IMR-90 (cell line): Measurements from ENCODE around the gene COA5. TPM values are rescaled to one million over a fixed set of nuclear protein-coding genes. Genes with fewer than 3 reads are reported as not detected.

Experiments
- ATAC-seq: fragments of 200-7000 bp; cut with Tn5 transposase; 2 replicates; pipeline ENCODE4 v1.9.1; 2020; ENCODE audit warnings: low read depth, mild to moderate bottlenecking, moderate library complexity
- Bru-seq: library from RNA; stranded (reverse); fragments of 400-500 nt; gene quantifications from one replicate; lab custom pipeline; 2021; lab: Mats Ljungman, UMichigan
- BruChase-seq, 2 experiments: library from RNA; stranded (reverse); fragments of 400-500 nt; gene quantifications; one replicate each; lab custom pipeline; 2021; lab: Mats Ljungman, UMichigan
- BruUV-seq: library from RNA; stranded (reverse); fragments of 400-500 nt; replicated peaks from 2 replicates; lab custom pipeline; 2021; lab: Mats Ljungman, UMichigan
- CTCF ChIA-PET: fragments of 300-600 bp; formaldehyde crosslinking; extraction: SDS; loops from one replicate; lab custom pipeline; 2021; ENCODE audit warnings: antibody characterized with exemption; lab: Yijun Ruan, JAX
- POLR2A ChIA-PET: fragments of 300-600 bp; sonication (Branson Sonifier 250); formaldehyde crosslinking; loops from one replicate; lab custom pipeline; 2022; ENCODE audit warnings: antibody characterized with exemption; ENCODE audit not compliant: unreplicated experiment; lab: Charles Lee
- DNase-seq: peaks from one replicate; pipeline ENCODE4 v3.0.0; 2013
- H2AFZ ChIP-seq: replicated peaks from 2 replicates; pipeline ENCODE3; 2013; ENCODE audit warnings: low read length, mild to moderate bottlenecking; ENCODE audit not compliant: poor library complexity
- H2AK5ac ChIP-seq: 2 replicates; pipeline ENCODE4 v1.6.1; 2013; ENCODE audit warnings: low read depth, low read length, inconsistent platforms
- H2AK9ac ChIP-seq: replicated peaks from 2 replicates; pipeline ENCODE3; 2013; ENCODE audit warnings: mild to moderate bottlenecking, low read depth, low read length, moderate library complexity; ENCODE audit not compliant: poor library complexity
- H2BK120ac ChIP-seq: 2 replicates; pipeline ENCODE4 v1.6.1; 2013; ENCODE audit warnings: low read depth, low read length, inconsistent platforms
- H2BK15ac ChIP-seq: 3 replicates; pipeline ENCODE4 v1.6.1; 2013; ENCODE audit warnings: low read depth, low read length, inconsistent platforms
- H2BK20ac ChIP-seq: 2 replicates; pipeline ENCODE4 v1.6.1; 2013; ENCODE audit warnings: low read depth, mild to moderate bottlenecking, inconsistent platforms, low read length, moderate library complexity
- H2BK5ac ChIP-seq: 2 replicates; pipeline ENCODE4 v1.6.1; 2013; ENCODE audit warnings: mild to moderate bottlenecking, low read depth, low read length, inconsistent platforms; ENCODE audit not compliant: poor library complexity, severe bottlenecking
- H3K14ac ChIP-seq: replicated peaks from 2 replicates; pipeline ENCODE4 v1.6.1; 2013; ENCODE audit warnings: low read depth, low read length, inconsistent platforms
- H3K18ac ChIP-seq: 2 replicates; pipeline ENCODE4 v1.6.1; 2013; ENCODE audit warnings: low read depth, low read length, control low read depth
- H3K23ac ChIP-seq: 2 replicates; pipeline ENCODE4 v1.6.1; 2013; ENCODE audit warnings: low read depth, low read length, inconsistent platforms
- H3K27ac ChIP-seq: 2 replicates; pipeline ENCODE4 v1.5.1; 2013; ENCODE audit warnings: mild to moderate bottlenecking, control low read depth, low read length; ENCODE audit not compliant: insufficient read depth
- H3K27me3 ChIP-seq: 2 replicates; pipeline ENCODE4 v1.6.1; 2013; ENCODE audit warnings: low read length; ENCODE audit not compliant: control insufficient read depth, insufficient read depth
- H3K36me3 ChIP-seq: 2 replicates; pipeline ENCODE4 v1.6.1; 2013; ENCODE audit warnings: low read length, mixed read lengths; ENCODE audit not compliant: control insufficient read depth, insufficient read depth
- H3K4ac ChIP-seq: 2 replicates; pipeline ENCODE4 v1.6.1; 2013; ENCODE audit warnings: low read depth, low read length, inconsistent platforms
- H3K4me1 ChIP-seq: 2 replicates; pipeline ENCODE4 v1.6.1; 2013; ENCODE audit warnings: low read length, mixed read lengths; ENCODE audit not compliant: control insufficient read depth, insufficient read depth
- H3K4me2 ChIP-seq: 2 replicates; pipeline ENCODE4 v1.6.1; 2013; ENCODE audit warnings: low read depth, mild to moderate bottlenecking, control low read depth, low read length, moderate library complexity
- H3K4me3 ChIP-seq: 2 replicates; pipeline ENCODE4 v1.5.1; 2013; ENCODE audit warnings: low read depth, mild to moderate bottlenecking, control low read depth, low read length, moderate library complexity; ENCODE audit not compliant: insufficient read depth
- H3K56ac ChIP-seq: 2 replicates; pipeline ENCODE4 v1.6.1; 2013; ENCODE audit warnings: low read length, inconsistent platforms; ENCODE audit not compliant: insufficient read depth; ENCODE audit errors: extremely low read depth
- H3K79me1 ChIP-seq, 2 experiments: 2 replicates each; pipeline ENCODE4 v1.6.1; 2013; ENCODE audit warnings: low read length in 2 of 2, inconsistent platforms in 1 of 2, low read depth in 1 of 2
- H3K9ac ChIP-seq: 2 replicates; pipeline ENCODE4 v1.6.1; 2013; ENCODE audit warnings: low read depth, low read length, control low read depth
- H3K9me1 ChIP-seq: 2 replicates; pipeline ENCODE4 v1.6.1; 2013; ENCODE audit warnings: low read length, inconsistent platforms; ENCODE audit not compliant: insufficient read depth
- H3K9me3 ChIP-seq: 2 replicates; pipeline ENCODE4 v1.6.1; 2013; ENCODE audit warnings: low read length; ENCODE audit not compliant: control insufficient read depth, insufficient read depth
- H4K20me1 ChIP-seq: 2 replicates; pipeline ENCODE4 v1.6.1; 2013; ENCODE audit warnings: low read length, inconsistent platforms; ENCODE audit not compliant: insufficient read depth
- H4K5ac ChIP-seq: 2 replicates; pipeline ENCODE4 v1.6.1; 2013; ENCODE audit warnings: mild to moderate bottlenecking, low read depth, low read length, control low read depth
- H4K8ac ChIP-seq, 2 experiments: 2 replicates each; pipeline ENCODE4 v1.6.1; 2013; ENCODE audit warnings: low read depth in 2 of 2, low read length in 2 of 2, control low read depth in 1 of 2, inconsistent platforms in 1 of 2
- H4K91ac ChIP-seq: 2 replicates; pipeline ENCODE4 v1.6.1; 2013; ENCODE audit warnings: low read depth, low read length, inconsistent platforms; ENCODE audit not compliant: insufficient read depth
- BHLHE40 ChIP-seq: fragments of 150-350 bp; IDR thresholded peaks from 2 replicates; pipeline ENCODE4 v1.6.1; 2016; ENCODE audit warnings: mild to moderate bottlenecking, low read depth, low read length
- CHD1 ChIP-seq: IDR thresholded peaks from 2 replicates; pipeline ENCODE4 v1.6.1; 2012; ENCODE audit warnings: low read depth, low read length, improper control_type of control experiment
- FOS ChIP-seq: fragments of 150-350 bp; IDR thresholded peaks from 2 replicates; pipeline ENCODE4 v1.6.1; 2016; ENCODE audit warnings: low read depth, low read length
- MAFK ChIP-seq: IDR thresholded peaks from 2 replicates; pipeline ENCODE4 v1.6.1; 2012; ENCODE audit warnings: low read depth, low read length, improper control_type of control experiment
- MAZ ChIP-seq: IDR thresholded peaks from 2 replicates; pipeline ENCODE4 v1.6.1; 2012; ENCODE audit warnings: low read depth, mild to moderate bottlenecking, low read length, improper control_type of control experiment, moderate library complexity, borderline replicate concordance
- MXI1 ChIP-seq: IDR thresholded peaks from 2 replicates; pipeline ENCODE4 v1.6.1; 2012; ENCODE audit warnings: low read depth, mild to moderate bottlenecking, low read length, moderate library complexity, borderline replicate concordance
- NFE2L2 ChIP-seq: fragments of 150-350 bp; IDR thresholded peaks from 2 replicates; pipeline ENCODE4 v1.6.1; 2016; ENCODE audit warnings: low read depth, mild to moderate bottlenecking, low read length
- POLR2A ChIP-seq: IDR thresholded peaks from 2 replicates; pipeline ENCODE4 v1.6.1; 2012; ENCODE audit warnings: mild to moderate bottlenecking, low read depth, low read length
- RCOR1 ChIP-seq: IDR thresholded peaks from 2 replicates; pipeline ENCODE4 v1.6.1; 2012; ENCODE audit warnings: mild to moderate bottlenecking, low read length, improper control_type of control experiment; ENCODE audit not compliant: insufficient replicate concordance
- WGBS, 2 experiments: methylation state at CpG; one replicate each; pipeline versions ENCODE4 v1.1.5 to v1.1.7; 2013; ENCODE audit warnings: missing lambda C conversion rate in 2 of 2; ENCODE audit not compliant: insufficient read length in 1 of 2; ENCODE audit errors: extremely low coverage in 2 of 2; 5-methylcytosine and 5-hydroxymethylcytosine counted together
- dilution Hi-C: fragments of 300-500 bp; cut with HindIII; formaldehyde crosslinking; loops from one replicate; pipeline ENCODE4 v1.14.3; 2018; ENCODE audit warnings: low sequenced_read_pairs; ENCODE audit not compliant: unreplicated experiment
- in situ Hi-C: fragments of 300-500 bp; cut with MboI; formaldehyde crosslinking; loops from 3 replicates; pipeline ENCODE4 v1.14.3; 2019; ENCODE audit warnings: low sequenced_read_pairs, inconsistent platforms, mixed read lengths
- intact Hi-C: fragments of 100-400 bp; cut with micrococcal nuclease; formaldehyde crosslinking; loops from 2 replicates; pipeline ENCODE4 v1.10.0; 2022
- long read RNA-seq: library from polyadenylated mRNA; unstranded; transcript quantifications from one replicate; pipeline ENCODE4 v2.0.0, GENCODE V29; 2021; ENCODE audit not compliant: unreplicated experiment
- polyA plus RNA-seq, 3 experiments: library from polyadenylated mRNA; depleted of rRNA; stranded (reverse); fragments of >200 nt; gene quantifications; 2 replicates each; pipeline ENCODE4 v1.2.3, GENCODE V29; 2012; ENCODE audit warnings: low replicate concordance in 1 of 3
- total RNA-seq: library from RNA; depleted of rRNA; stranded (reverse); fragments of >200 nt; gene quantifications from 2 replicates; pipeline ENCODE4 v1.2.3, GENCODE V29; 2012; rRNA removed
- TF ChIP-seq, protein P1 (sequence below): conservative IDR thresholded peaks from 2 replicates; pipeline ENCODE4 v1.5.1; 2012; ENCODE audit warnings: mild to moderate bottlenecking, low read depth, low read length, improper control_type of control experiment

COA5 gene, protein sequence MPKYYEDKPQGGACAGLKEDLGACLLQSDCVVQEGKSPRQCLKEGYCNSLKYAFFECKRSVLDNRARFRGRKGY
- total RNA-seq (8.4 and 16.4 TPM in 2 replicates), polyA plus RNA-seq (2012; rRNA removed) (10.1 and 14.2 TPM in 2 replicates), Bru-seq, nascent RNA (percentile 74 among the genes with signal in this experiment), BruChase-seq, experiment 1, labeled RNA remaining after a 6-hour chase (percentile 69 among the genes with signal in this experiment), BruChase-seq, experiment 2, labeled RNA remaining after a 2-hour chase (percentile 77 among the genes with signal in this experiment)
- 7.7 and 10.4 TPM in 2 replicates for polyA plus RNA-seq (2012; cell fraction: cytosol; rRNA removed)
- 3.6 and 26.9 TPM in 2 replicates for polyA plus RNA-seq (2012; cell fraction: nucleus; rRNA removed; ENCODE audit: low replicate concordance)
- long read RNA-seq, transcript COA5-201 (3 exons, 1,754 nt): major isoform, 20 of 34 reads
- long read RNA-seq, transcript COA5-204 (2 exons, 958 nt): minor isoform, 6 of 34 reads
- long read RNA-seq, partial matches to known transcripts: 4 of 34 reads
- long read RNA-seq, other reads (novel, unspliced or antisense): 4 of 34 reads

DNA sequence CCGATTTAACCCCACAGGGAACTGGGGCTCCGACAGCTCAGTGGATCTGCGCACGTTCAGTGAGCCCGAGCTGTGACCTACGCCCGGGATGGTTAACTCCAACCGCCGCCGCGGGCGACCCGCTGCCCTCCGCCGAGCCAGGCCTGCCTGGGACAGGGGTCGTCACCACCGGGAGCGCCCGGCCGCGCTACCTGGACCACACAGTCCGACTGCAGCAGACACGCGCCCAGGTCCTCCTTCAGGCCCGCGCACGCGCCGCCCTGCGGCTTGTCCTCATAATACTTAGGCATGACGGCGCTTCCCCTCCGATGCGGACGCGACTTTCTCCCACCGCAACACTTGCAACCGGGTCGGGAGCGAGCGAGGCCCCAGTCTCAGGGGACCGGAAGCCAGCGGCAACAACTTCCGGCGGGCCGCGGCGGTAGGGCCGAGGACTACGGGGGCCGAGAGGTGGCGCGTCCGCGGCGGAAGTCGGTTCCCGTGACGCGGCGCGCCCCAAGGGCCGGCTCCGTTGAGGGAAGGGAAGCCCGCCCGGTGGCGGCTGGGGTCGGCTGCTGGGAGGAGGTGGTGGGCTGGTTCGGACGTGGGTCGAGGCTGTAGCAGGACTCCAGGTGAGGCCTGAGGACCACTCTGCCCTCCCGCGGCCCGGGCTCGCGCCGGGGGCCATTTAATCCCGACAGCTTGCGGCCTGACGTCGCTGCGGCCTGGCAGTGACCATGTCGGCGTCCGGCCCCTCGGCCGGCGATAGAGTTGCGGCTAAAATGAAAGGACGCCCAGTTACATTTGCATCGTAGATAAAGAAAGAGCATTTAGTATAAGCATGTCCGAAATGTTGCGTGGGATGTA lies at the start of gene COA5, which contains the start of gene UNC50:
TSS of gene COA5 (minus strand) at position 397 of the 846 bp plus-strand sequence. CDS start at position 290, 107 bp downstream.
TSS of gene UNC50 (plus strand) at position 474 of the 846 bp plus-strand sequence. CDS start 1,171 bp downstream, outside the sequence.
- POLR2A ChIA-PET: no interaction called here
- H2AFZ ChIP-seq: peak within 1 kb of the TSS; percentile 100
- ATAC-seq (peak; percentile 91), DNase-seq (peak; percentile 91)
- H3K23ac ChIP-seq: peak within 1 kb of the TSS; percentile 98
- H3K4me3 ChIP-seq: peak within 1 kb of the TSS; percentile 93
- peak within 1 kb of the TSS; percentile 84 to 99 for H4K8ac ChIP-seq
- H2BK5ac ChIP-seq: peak within 1 kb of the TSS; percentile 82
- no TSS peak for BruUV-seq
- peaks cover 12% of the 10 kb centered on the region for H3K4me1 ChIP-seq
- H2BK20ac ChIP-seq: no peak within 1 kb of the TSS
- peaks cover 55 to 68% of the 10 kb centered on the region in 2 experiments for H3K79me1 ChIP-seq
- peak within 1 kb of the TSS; percentile 99 for H3K14ac ChIP-seq
- H3K9ac ChIP-seq: peak within 1 kb of the TSS; percentile 96
- H3K56ac ChIP-seq: peak within 1 kb of the TSS; percentile 86
- dilution Hi-C loops (no loop called here), in situ Hi-C loops (no loop called here), intact Hi-C loops (loop anchor here (2.0 to 10.0 kb wide), 2 partner anchors 164 to 196 kb away; partner anchors contain the start of gene INPP4A)
- peaks cover 8% of the 10 kb centered on the region; the same call in 1 of the 2 replicates for H4K20me1 ChIP-seq
- H2BK120ac ChIP-seq: peak within 1 kb of the TSS; percentile 41
- no peaks in the 10 kb centered on the region for H3K9me3 ChIP-seq
- peaks cover 6% of the 10 kb centered on the region; the same call in 1 of the 2 replicates for H3K9me1 ChIP-seq
- peak within 1 kb of the TSS; percentile 90 for H4K5ac ChIP-seq
- H2AK9ac ChIP-seq: peak within 1 kb of the TSS; percentile 97
- H3K27me3 ChIP-seq: no peaks in the 10 kb centered on the region
- H4K91ac ChIP-seq: peak within 1 kb of the TSS; percentile 95
- peak within 1 kb of the TSS; percentile 95 for H3K4me2 ChIP-seq
- 0% methylated on average over 26 of the region's 93 CpGs; no CpG with 5 or more reads in 1 of the 2 experiments for WGBS, 2 experiments
- H2AK5ac ChIP-seq: peak within 1 kb of the TSS; percentile 78
- TF ChIP-seq MAFK (no peak), MXI1 (0 out of 2 replicates have a peak, but pooled peaks have one; percentile 32), FOS (no peak), POLR2A (peak; percentile 95), BHLHE40 (no peak; the same call in 1 of the 2 replicates), NFE2L2 (peak; percentile 36; the same call in 1 of the 2 replicates), MAZ (0 out of 2 replicates have a peak, but pooled peaks have one; percentile 56), RCOR1 (peak; percentile 11), CHD1 (no peak; the same call in 1 of the 2 replicates)
- TF ChIP-seq, protein P1, sequence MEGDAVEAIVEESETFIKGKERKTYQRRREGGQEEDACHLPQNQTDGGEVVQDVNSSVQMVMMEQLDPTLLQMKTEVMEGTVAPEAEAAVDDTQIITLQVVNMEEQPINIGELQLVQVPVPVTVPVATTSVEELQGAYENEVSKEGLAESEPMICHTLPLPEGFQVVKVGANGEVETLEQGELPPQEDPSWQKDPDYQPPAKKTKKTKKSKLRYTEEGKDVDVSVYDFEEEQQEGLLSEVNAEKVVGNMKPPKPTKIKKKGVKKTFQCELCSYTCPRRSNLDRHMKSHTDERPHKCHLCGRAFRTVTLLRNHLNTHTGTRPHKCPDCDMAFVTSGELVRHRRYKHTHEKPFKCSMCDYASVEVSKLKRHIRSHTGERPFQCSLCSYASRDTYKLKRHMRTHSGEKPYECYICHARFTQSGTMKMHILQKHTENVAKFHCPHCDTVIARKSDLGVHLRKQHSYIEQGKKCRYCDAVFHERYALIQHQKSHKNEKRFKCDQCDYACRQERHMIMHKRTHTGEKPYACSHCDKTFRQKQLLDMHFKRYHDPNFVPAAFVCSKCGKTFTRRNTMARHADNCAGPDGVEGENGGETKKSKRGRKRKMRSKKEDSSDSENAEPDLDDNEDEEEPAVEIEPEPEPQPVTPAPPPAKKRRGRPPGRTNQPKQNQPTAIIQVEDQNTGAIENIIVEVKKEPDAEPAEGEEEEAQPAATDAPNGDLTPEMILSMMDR: 0 out of 2 replicates have a peak, but pooled peaks have one; percentile 5
- H2BK15ac ChIP-seq: no peak within 1 kb of the TSS
- CTCF ChIA-PET: interaction anchor here (0.6 kb wide), 1 partner anchor 174 kb away, joined by 3 read pairs; no protein-coding TSS in a partner anchor
- H3K18ac ChIP-seq: peak within 1 kb of the TSS; percentile 59
- H3K36me3 ChIP-seq: peaks cover 12% of the 10 kb centered on the region
- peak within 1 kb of the TSS; percentile 91 for H3K4ac ChIP-seq
- peak within 1 kb of the TSS; percentile 96 for H3K27ac ChIP-seq
